ENCODE data around the gene AADACL4.
A peak's percentile ranks its signal among the peaks of the same experiment; 100 is the strongest.
"Not testable (repeated sequence)": the region's sequence is repeated elsewhere in the genome, so short reads cannot be mapped to it uniquely, and the experiment has no call there.

The AADACL4 gene

GRCh38 chr1:12656575-12656974 is 12.7 kb downstream of the AADACL4 start:
- FAIRE-seq, result no peak
- TF ChIP-seq POLR2A (IDR thresholded peaks at IDR 0.05; ENCODE audit: low read depth, low read length), result no peak
- no peak for TF ChIP-seq TAF1 (IDR thresholded peaks at IDR 0.05; ENCODE audit: borderline replicate concordance, low read depth, low read length)
- TF ChIP-seq POLR2AphosphoS5 (IDR thresholded peaks at IDR 0.05; ENCODE audit: low read depth, low read length), result no peak
- DNase-seq (ENCODE audit: insufficient read length), result no peak

DNA sequence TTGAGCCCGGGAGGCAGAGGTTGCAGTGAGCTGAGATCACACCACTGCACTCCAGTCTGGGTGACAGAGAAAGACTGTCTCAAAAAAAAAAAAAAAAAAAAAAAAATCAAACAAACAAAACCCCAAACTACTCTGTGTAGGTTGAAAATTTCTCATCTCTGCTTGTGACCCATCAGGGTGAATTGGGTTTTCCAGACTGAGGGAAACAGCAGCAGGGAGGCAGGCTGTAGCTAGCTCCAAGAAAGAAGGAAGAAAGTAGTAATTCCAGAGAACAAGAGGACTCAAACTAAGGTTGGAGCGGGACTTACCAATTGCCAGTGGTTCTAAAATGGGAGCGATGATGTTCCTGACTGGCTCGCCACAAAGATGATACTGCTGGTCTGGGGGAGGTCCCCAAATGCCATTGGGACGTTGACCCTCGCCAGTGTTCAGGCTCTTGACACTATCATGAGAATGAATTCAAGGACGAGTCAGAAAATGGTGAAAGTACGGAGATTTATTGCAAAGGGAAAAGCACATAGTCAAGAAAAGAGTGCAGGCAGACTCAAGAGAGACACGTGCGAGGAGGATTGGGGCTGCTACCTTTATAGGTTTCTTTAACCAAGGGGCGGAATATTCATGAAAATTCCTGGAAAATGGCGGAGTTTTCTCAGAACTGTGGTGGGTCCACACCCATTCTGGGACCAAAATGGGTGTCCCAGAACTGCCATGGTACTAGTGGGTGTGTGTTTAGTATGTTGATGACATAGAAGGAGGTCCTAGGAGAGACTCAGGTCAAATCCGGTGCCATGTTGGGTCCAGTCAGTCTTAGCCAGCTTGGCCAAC is 13.4 kb downstream of the AADACL4 start:
- no peak for FAIRE-seq

DNA sequence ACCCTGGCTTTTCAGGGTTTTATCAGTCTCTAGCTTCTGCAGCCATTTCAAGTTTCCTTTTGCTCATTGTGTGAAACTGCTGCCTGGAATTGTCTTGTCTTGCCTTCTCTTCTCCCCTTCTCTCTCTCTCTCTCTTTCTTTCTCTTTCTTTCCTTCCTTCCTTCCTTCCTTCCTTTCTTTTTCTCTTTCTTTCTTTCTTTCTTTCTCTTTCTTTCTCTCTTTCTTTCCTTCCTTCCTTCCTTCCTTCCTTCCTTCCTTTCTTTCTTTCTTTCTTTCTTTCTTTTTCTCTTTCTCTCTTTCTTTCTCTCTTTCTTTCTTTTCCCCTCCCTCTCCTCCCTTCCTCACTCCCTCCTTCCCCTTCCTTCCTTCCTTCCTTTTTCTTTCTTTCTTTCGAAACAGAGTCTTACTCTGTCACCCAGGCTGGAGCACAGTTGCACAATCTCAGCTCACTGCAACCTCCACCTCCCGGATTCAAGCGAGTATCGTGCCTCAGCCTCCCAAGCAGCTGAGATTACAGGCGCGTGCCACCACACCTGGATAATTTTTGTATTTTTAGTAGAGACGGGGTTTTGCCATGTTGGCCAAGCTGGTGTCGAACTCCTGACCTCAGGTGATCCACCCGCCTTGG is 14.1 kb downstream of the AADACL4 start:
- not testable (repeated sequence) for DNase-seq (ENCODE audit: insufficient read length); FAIRE-seq

More for the DNA sequence above, 13.4 kb downstream of the AADACL4 start:
- TF ChIP-seq POLR2A (IDR thresholded peaks at IDR 0.05; ENCODE audit: low read depth, low read length) (no peak), POLR2AphosphoS5 (IDR thresholded peaks at IDR 0.05; ENCODE audit: low read depth, low read length) (no peak), TAF1 (IDR thresholded peaks at IDR 0.05; ENCODE audit: borderline replicate concordance, low read depth, low read length) (no peak)
- no peak for DNase-seq (ENCODE audit: insufficient read length)

- TF ChIP-seq POLR2AphosphoS5 (IDR thresholded peaks at IDR 0.05; ENCODE audit: low read depth, low read length) (no peak), TAF1 (IDR thresholded peaks at IDR 0.05; ENCODE audit: borderline replicate concordance, low read depth, low read length) (no peak), POLR2A (IDR thresholded peaks at IDR 0.05; ENCODE audit: low read depth, low read length) (no peak)
- DNase-seq (ENCODE audit: insufficient read length) (peak; percentile 69), FAIRE-seq (peak; percentile 95)
Observed at GRCh38 chr1:12658531-12659453, 14.9 kb downstream of the AADACL4 start.

DNA sequence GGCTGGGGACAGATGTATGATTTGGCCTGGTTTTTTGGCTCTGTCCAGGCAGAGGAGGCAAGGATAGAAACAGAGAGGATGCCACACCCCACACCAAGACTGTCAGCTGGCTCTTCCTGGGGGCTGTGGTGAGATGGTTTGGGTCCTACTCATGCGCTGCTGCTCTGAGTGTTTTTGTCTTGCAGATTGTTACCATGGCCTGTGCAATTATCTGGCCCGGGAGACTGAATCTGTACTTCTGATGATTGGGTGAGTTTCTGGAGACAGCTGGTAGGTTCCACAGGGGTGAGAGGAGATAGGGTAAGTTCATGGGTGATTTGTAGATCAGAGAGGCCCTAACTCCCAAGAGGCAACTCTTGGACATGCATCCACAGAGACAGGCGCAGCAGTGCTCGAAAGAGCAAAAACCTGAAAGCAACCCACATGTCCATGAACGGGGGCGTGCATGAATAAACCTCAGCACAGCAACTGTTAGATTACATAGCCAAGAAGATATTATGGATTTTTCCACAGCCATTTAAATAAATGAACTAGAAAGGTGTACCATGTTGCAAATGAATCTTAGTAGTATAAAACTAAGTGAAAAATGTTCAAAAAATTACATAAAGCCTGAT is 17.8 kb downstream of the AADACL4 start:
- TF ChIP-seq TAF1 (IDR thresholded peaks at IDR 0.05; ENCODE audit: borderline replicate concordance, low read depth, low read length) (no peak), POLR2AphosphoS5 (IDR thresholded peaks at IDR 0.05; ENCODE audit: low read depth, low read length) (no peak), POLR2A (IDR thresholded peaks at IDR 0.05; ENCODE audit: low read depth, low read length) (no peak)
- FAIRE-seq, result no peak
- no peak for DNase-seq (ENCODE audit: insufficient read length)

DNA sequence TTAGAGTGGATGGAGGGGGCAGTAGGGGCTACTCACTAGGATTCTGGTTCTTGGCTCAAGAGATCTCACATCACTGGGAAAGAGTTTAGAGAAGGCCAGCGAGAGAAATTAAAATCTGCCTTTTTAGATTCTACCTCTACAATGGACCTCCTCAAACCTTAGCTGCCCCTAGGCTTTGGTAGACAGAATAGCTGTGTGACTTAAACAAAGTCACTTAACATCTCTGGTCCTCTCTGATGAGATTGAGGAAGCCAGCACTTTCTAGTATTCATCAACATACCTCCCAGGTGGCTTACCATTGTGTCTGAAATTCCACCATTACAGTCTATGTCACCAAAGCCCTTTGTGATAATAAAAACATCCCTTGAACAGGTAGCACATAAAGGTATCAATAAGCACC is 18.7 kb downstream of the AADACL4 start:
- TF ChIP-seq TAF1 (IDR thresholded peaks at IDR 0.05; ENCODE audit: borderline replicate concordance, low read depth, low read length) (no peak), POLR2AphosphoS5 (IDR thresholded peaks at IDR 0.05; ENCODE audit: low read depth, low read length) (no peak), POLR2A (IDR thresholded peaks at IDR 0.05; ENCODE audit: low read depth, low read length) (no peak)
- FAIRE-seq, result no peak
- no peak for DNase-seq (ENCODE audit: insufficient read length)

- TF ChIP-seq POLR2AphosphoS5 (IDR thresholded peaks at IDR 0.05; ENCODE audit: low read depth, low read length) (no peak), POLR2A (IDR thresholded peaks at IDR 0.05; ENCODE audit: low read depth, low read length) (no peak), TAF1 (IDR thresholded peaks at IDR 0.05; ENCODE audit: borderline replicate concordance, low read depth, low read length) (no peak)
- DNase-seq (ENCODE audit: insufficient read length), result no peak
- FAIRE-seq, result no peak
Observed at GRCh38 chr1:12665511-12665910, 21.6 kb downstream of the AADACL4 start.

- no peak for TF ChIP-seq POLR2A (IDR thresholded peaks at IDR 0.05; ENCODE audit: low read depth, low read length)
- no peak for TF ChIP-seq TAF1 (IDR thresholded peaks at IDR 0.05; ENCODE audit: borderline replicate concordance, low read depth, low read length)
- TF ChIP-seq POLR2AphosphoS5 (IDR thresholded peaks at IDR 0.05; ENCODE audit: low read depth, low read length), result no peak
- no peak for FAIRE-seq
- no peak for DNase-seq (ENCODE audit: insufficient read length)
Observed at GRCh38 chr1:12666141-12666735, 22.4 kb downstream of the AADACL4 start.

DNA sequence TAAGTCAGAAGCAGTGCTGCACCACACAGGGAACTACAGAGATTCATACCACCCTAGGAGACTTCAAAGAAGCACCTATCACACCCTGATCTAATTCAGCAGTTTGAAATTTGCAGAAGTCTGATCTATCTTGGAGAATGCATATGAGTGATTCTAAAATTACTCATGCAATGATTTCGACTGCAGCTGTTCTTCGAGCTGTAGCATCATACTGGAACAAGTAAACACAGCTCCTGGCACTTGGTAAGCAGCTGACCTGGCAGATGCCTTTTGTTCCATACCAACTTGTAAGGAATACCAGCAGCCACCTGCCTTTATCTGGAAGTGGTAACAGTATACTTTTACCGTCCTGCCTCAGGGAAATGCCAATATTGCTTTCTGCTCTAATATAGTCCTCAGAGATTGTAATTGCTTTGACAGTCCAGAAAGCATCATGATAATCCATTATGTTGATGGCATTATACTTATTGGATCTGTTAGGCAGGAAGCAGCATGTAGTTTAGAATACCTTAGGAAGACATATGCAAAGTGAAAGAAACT is 25.7 kb downstream of the AADACL4 start:
- no peak for DNase-seq (ENCODE audit: insufficient read length)
- TF ChIP-seq TAF1 (IDR thresholded peaks at IDR 0.05; ENCODE audit: borderline replicate concordance, low read depth, low read length) (no peak), POLR2AphosphoS5 (IDR thresholded peaks at IDR 0.05; ENCODE audit: low read depth, low read length) (no peak), POLR2A (IDR thresholded peaks at IDR 0.05; ENCODE audit: low read depth, low read length) (no peak)
- no peak for FAIRE-seq

DNA sequence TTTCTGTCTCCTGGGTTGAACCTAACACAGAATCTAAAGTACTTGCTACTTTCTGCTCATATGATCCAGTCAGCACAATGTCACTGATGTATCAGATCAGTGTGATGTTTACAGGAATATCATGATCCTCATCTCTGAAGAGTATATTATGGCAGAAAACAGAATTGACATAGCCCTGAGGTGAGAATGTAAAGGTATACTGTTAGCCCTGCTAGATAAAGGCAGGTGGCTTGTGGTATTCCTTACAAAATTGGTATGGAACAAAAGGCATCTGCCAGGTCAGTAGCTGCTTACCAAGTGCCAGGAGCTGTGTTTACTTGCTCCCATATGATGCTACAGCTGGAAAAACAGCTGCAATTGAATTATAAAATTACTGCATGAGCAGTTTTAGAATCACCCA is 30.5 kb downstream of the AADACL4 start:
- TF ChIP-seq POLR2A (IDR thresholded peaks at IDR 0.05; ENCODE audit: low read depth, low read length), result no peak
- no peak for TF ChIP-seq POLR2AphosphoS5 (IDR thresholded peaks at IDR 0.05; ENCODE audit: low read depth, low read length)
- no peak for TF ChIP-seq TAF1 (IDR thresholded peaks at IDR 0.05; ENCODE audit: borderline replicate concordance, low read depth, low read length)
- DNase-seq (ENCODE audit: insufficient read length), result no peak
- no peak for FAIRE-seq

DNA sequence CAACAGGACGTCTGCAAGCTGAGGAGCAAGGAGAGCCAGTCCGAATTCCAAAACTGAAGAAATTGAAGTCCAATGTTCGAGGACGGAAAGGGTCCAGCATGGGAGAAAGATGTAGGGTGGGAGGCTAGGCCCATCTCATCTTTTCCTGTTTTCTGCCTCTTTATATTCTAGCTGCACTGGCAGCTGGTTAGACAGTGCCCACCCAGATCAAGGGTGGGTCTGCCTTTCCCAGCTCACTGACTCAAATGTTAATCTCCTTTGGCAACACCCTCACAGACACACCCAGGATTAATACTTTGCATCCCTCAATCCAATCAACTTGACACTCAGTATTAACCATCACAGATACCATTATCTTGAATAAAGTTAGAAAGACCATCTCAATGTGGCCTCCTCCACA is 32.2 kb downstream of the AADACL4 start:
- not testable (repeated sequence) for FAIRE-seq

More for the DNA sequence above, 32.2 kb downstream of the AADACL4 start:
- DNase-seq (ENCODE audit: insufficient read length), result not testable (repeated sequence)

Measured in GM12892 (cell line).